CD4-positive, alpha-beta T cell (primary cell): ENCODE results near the gene CEACAM8. TPM values are rescaled to one million over a fixed set of nuclear protein-coding genes. Genes with fewer than 3 reads are reported as not detected.

Experiments
- ATAC-seq: fragments of 200-7000 bp; cut with Tn5 transposase; one replicate; pipeline ENCODE4 v1.10.0; 2022; ENCODE audit warnings: mild to moderate bottlenecking; ENCODE audit not compliant: poor library complexity
- CTCF ChIA-PET: fragments of 350-600 bp; sonication (Branson Sonifier 250); formaldehyde crosslinking; loops from one replicate; lab custom pipeline; 2021; ENCODE audit warnings: antibody characterized with exemption, inconsistent platforms; lab: Charles Lee
- POLR2A ChIA-PET: fragments of 350-600 bp; sonication (Branson Sonifier 250); formaldehyde crosslinking; loops from one replicate; lab custom pipeline; 2021; ENCODE audit warnings: antibody characterized with exemption, inconsistent platforms; lab: Charles Lee
- DNase-seq, 14 experiments: peaks; one replicate each; pipeline ENCODE4 v3.0.0-alpha.2; 2013 to 2020; ENCODE audit warnings: mixed read lengths in 2 of 14
- H3K27ac ChIP-seq, 2 donors: one replicate each; pipeline versions ENCODE4 v1.5.1 to v1.7.0; 2013; ENCODE audit warnings: low read length in 2 of 2, low read depth in 1 of 2, mild to moderate bottlenecking in 1 of 2
- H3K27me3 ChIP-seq, 2 experiments: 1 replicate in 1 of 2; 2 replicates in 1 of 2; pipeline versions ENCODE4 v1.6.1 to v1.7.0; 2013; ENCODE audit warnings: low read length in 2 of 2, control low read depth in 1 of 2, mild to moderate bottlenecking in 1 of 2, moderate library complexity in 1 of 2; ENCODE audit not compliant: insufficient read depth in 2 of 2, control insufficient read depth in 1 of 2
- H3K36me3 ChIP-seq: one replicate; pipeline ENCODE4 v1.6.1; 2013; ENCODE audit warnings: low read length, control low read depth; ENCODE audit not compliant: insufficient read depth
- H3K4me1 ChIP-seq: one replicate; pipeline ENCODE4 v1.6.1; 2013; ENCODE audit warnings: low read length, control low read depth; ENCODE audit not compliant: insufficient read depth
- H3K4me3 ChIP-seq: one replicate; pipeline ENCODE4 v1.5.1; 2013; ENCODE audit warnings: mild to moderate bottlenecking, low read length, moderate library complexity
- H3K9me3 ChIP-seq, 2 experiments: 1 replicate in 1 of 2; 2 replicates in 1 of 2; pipeline versions ENCODE4 v1.6.1 to v1.7.0; 2013; ENCODE audit warnings: low read length in 2 of 2, mild to moderate bottlenecking in 2 of 2, control low read depth in 1 of 2, moderate library complexity in 1 of 2; ENCODE audit not compliant: control insufficient read depth in 1 of 2, insufficient read depth in 1 of 2
- H3K27ac Mint-ChIP-seq: one replicate; pipeline ENCODE4 v1.8.0; 2020; ENCODE audit warnings: mixed read lengths
- H3K27me3 Mint-ChIP-seq: one replicate; pipeline ENCODE4 v1.8.0; 2021; ENCODE audit warnings: mixed read lengths
- H3K36me3 Mint-ChIP-seq: one replicate; pipeline ENCODE4 v1.8.0; 2021; ENCODE audit warnings: low read depth, mixed read lengths
- H3K4me1 Mint-ChIP-seq: one replicate; pipeline ENCODE4 v1.8.0; 2021; ENCODE audit warnings: low read depth, mixed read lengths
- H3K4me3 Mint-ChIP-seq: one replicate; pipeline ENCODE4 v1.8.0; 2020; ENCODE audit warnings: mild to moderate bottlenecking, mixed read lengths
- H3K9me3 Mint-ChIP-seq: one replicate; pipeline ENCODE4 v1.8.0; 2020; ENCODE audit warnings: mixed read lengths
- CTCF ChIP-seq: fragments of 200-600 bp; IDR thresholded peaks from one replicate; pipeline ENCODE4 v1.8.0; 2022; ENCODE audit warnings: antibody characterized with exemption, mild to moderate bottlenecking
- intact Hi-C, 2 experiments: fragments of 100-400 bp; cut with DNase I in 1 of 2; cut with micrococcal nuclease in 1 of 2; formaldehyde crosslinking; loops; one replicate each; pipeline versions ENCODE4 v1.15.1 to v1.9.0; 2023 to 2025; cut with DNase I, micrococcal nuclease
- total RNA-seq, 174 experiments: library from RNA in 2 of 174; stranded (reverse) in 2 of 174; gene quantifications; one replicate each; pipeline ENCODE4 v1.2.3 and lab custom pipeline; 2021 to 2026

CEACAM8 gene
- total RNA-seq, 2 experiments from 2014 or later: not detected

- H3K27me3 ChIP-seq: peaks cover 0 to 2% of the 10 kb centered on the region in 2 experiments
- ChIA-PET CTCF (no interaction called here), POLR2A (no interaction called here)
- H3K36me3 Mint-ChIP-seq: no peaks in the 10 kb centered on the region
- no peak overlapping the region for H3K4me3 ChIP-seq
- DNase-seq (no peak), ATAC-seq (no peak)
- peaks cover 3% of the 10 kb centered on the region for H3K9me3 Mint-ChIP-seq
- no peak overlapping the region for H3K4me3 Mint-ChIP-seq
- H3K27me3 Mint-ChIP-seq: peaks cover 12% of the 10 kb centered on the region
- no peaks in the 10 kb centered on the region for H3K4me1 Mint-ChIP-seq
- no peak overlapping the region for H3K27ac ChIP-seq
- H3K27ac Mint-ChIP-seq: no peak overlapping the region
- H3K4me1 ChIP-seq: no peaks in the 10 kb centered on the region
- intact Hi-C loops: no loop called here
- no peaks in the 10 kb centered on the region for H3K36me3 ChIP-seq
- no peaks in the 10 kb centered on the region for H3K9me3 ChIP-seq
- TF ChIP-seq CTCF: no peak
These were observed 50.6 kb downstream of the CEACAM8 start for GRCh38 chr19:42544146-42544545.

- Histone ChIP-seq H3K4me3 (no peak overlapping the region), H3K36me3 (no peaks in the 10 kb centered on the region), H3K27ac (no peak overlapping the region), H3K27me3 (peaks cover 0 to 2% of the 10 kb centered on the region in 2 experiments), H3K9me3 (no peaks in the 10 kb centered on the region), H3K4me1 (no peaks in the 10 kb centered on the region)
- Mint-ChIP-seq H3K27ac (no peak overlapping the region), H3K36me3 (no peaks in the 10 kb centered on the region), H3K27me3 (peaks cover 9% of the 10 kb centered on the region), H3K4me1 (no peaks in the 10 kb centered on the region), H3K9me3 (no peaks in the 10 kb centered on the region), H3K4me3 (no peak overlapping the region)
- POLR2A ChIA-PET: no interaction called here
- ATAC-seq (no peak), DNase-seq (no peak)
- intact Hi-C loops: no loop called here
- CTCF ChIA-PET: no interaction called here
- no peak for TF ChIP-seq CTCF
These were observed 51.9 kb downstream of the CEACAM8 start for GRCh38 chr19:42542791-42543190.

- peaks cover 0 to 2% of the 10 kb centered on the region in 2 experiments for H3K27me3 ChIP-seq
- Mint-ChIP-seq H3K36me3 (no peaks in the 10 kb centered on the region), H3K27me3 (no peaks in the 10 kb centered on the region), H3K4me3 (no peak overlapping the region), H3K9me3 (no peaks in the 10 kb centered on the region), H3K27ac (no peak overlapping the region), H3K4me1 (no peaks in the 10 kb centered on the region)
- POLR2A ChIA-PET: no interaction called here
- intact Hi-C loops: no loop called here
- no peak overlapping the region for H3K27ac ChIP-seq
- no peaks in the 10 kb centered on the region for H3K4me1 ChIP-seq
- TF ChIP-seq CTCF: no peak
- H3K4me3 ChIP-seq: no peak overlapping the region
- H3K36me3 ChIP-seq: no peaks in the 10 kb centered on the region
- CTCF ChIA-PET: no interaction called here
- no peak for ATAC-seq
- DNase-seq: no peak
- no peaks in the 10 kb centered on the region for H3K9me3 ChIP-seq
These were observed 54.6 kb downstream of the CEACAM8 start for GRCh38 chr19:42540071-42540553.
